NT2/D1 (cell line): ENCODE measurements around the gene LRIG1.

Experiments used
- SUZ12 ChIP-seq: IDR thresholded peaks from 2 replicates; pipeline ENCODE4 v1.6.1; 2011; ENCODE audit not compliant: insufficient read length, insufficient read depth; ENCODE audit errors: extremely low read depth
- YY1 ChIP-seq: IDR thresholded peaks from 2 replicates; pipeline ENCODE4 v1.6.1; 2011; ENCODE audit not compliant: insufficient read length, insufficient read depth
- ZNF274 ChIP-seq: IDR thresholded peaks from 2 replicates; pipeline ENCODE4 v1.6.1; 2011; ENCODE audit warnings: mild to moderate bottlenecking, low read depth, low read length

GRCh38 chr3:66470956-66471686 is 29.7 kb downstream of the LRIG1 start:
- TF ChIP-seq YY1 (no peak), ZNF274 (no peak), SUZ12 (no peak)
